Measurements from ENCODE around the gene KAT2B. TPM values are rescaled to one million over a fixed set of nuclear protein-coding genes. Genes with fewer than 3 reads are reported as not detected.

The KAT2B gene
- total RNA-seq, 1 donor from 2014 or later = 13.6 TPM

GRCh38 chr3:20074226-20075063 lies 34.2 kb downstream of the KAT2B start:
- DNase-seq = no peak
- no peaks in the 10 kb centered on the region for H3K36me3 Mint-ChIP-seq (ENCODE audit: unreplicated experiment)
- H3K4me3 Mint-ChIP-seq (ENCODE audit: unreplicated experiment) = no peak overlapping the region
- TF ChIP-seq CTCF (IDR thresholded peaks at IDR 0.05; ENCODE audit: partially characterized antibody, unreplicated experiment) = no peak
- H3K27ac Mint-ChIP-seq (ENCODE audit: unreplicated experiment) = no peak overlapping the region
- H3K27me3 Mint-ChIP-seq (ENCODE audit: unreplicated experiment) = no peaks in the 10 kb centered on the region
- peaks cover 5% of the 10 kb centered on the region for H3K4me1 Mint-ChIP-seq (ENCODE audit: low read depth, unreplicated experiment)
- peaks cover under 1% of the 10 kb centered on the region for H3K9me3 Mint-ChIP-seq (ENCODE audit: unreplicated experiment)

GRCh38 chr3:20075197-20075596 lies 35.0 kb downstream of the KAT2B start:
- no peaks in the 10 kb centered on the region for H3K27me3 Mint-ChIP-seq (ENCODE audit: unreplicated experiment)
- peaks cover 2% of the 10 kb centered on the region for H3K9me3 Mint-ChIP-seq (ENCODE audit: unreplicated experiment)
- DNase-seq = no peak
- peaks cover 5% of the 10 kb centered on the region for H3K4me1 Mint-ChIP-seq (ENCODE audit: low read depth, unreplicated experiment)
- no peak overlapping the region for H3K4me3 Mint-ChIP-seq (ENCODE audit: unreplicated experiment)
- no peak overlapping the region for H3K27ac Mint-ChIP-seq (ENCODE audit: unreplicated experiment)
- TF ChIP-seq CTCF (IDR thresholded peaks at IDR 0.05; ENCODE audit: partially characterized antibody, unreplicated experiment) = no peak
- no peaks in the 10 kb centered on the region for H3K36me3 Mint-ChIP-seq (ENCODE audit: unreplicated experiment)

GRCh38 chr3:20076296-20076997 lies 36.2 kb downstream of the KAT2B start:
- H3K4me3 Mint-ChIP-seq (ENCODE audit: unreplicated experiment) = no peak overlapping the region
- no peak for TF ChIP-seq CTCF (IDR thresholded peaks at IDR 0.05; ENCODE audit: partially characterized antibody, unreplicated experiment)
- H3K27me3 Mint-ChIP-seq (ENCODE audit: unreplicated experiment) = no peaks in the 10 kb centered on the region
- no peak for DNase-seq
- H3K36me3 Mint-ChIP-seq (ENCODE audit: unreplicated experiment) = no peaks in the 10 kb centered on the region
- peaks cover 2% of the 10 kb centered on the region for H3K9me3 Mint-ChIP-seq (ENCODE audit: unreplicated experiment)
- peaks cover 5% of the 10 kb centered on the region for H3K4me1 Mint-ChIP-seq (ENCODE audit: low read depth, unreplicated experiment)
- H3K27ac Mint-ChIP-seq (ENCODE audit: unreplicated experiment) = no peak overlapping the region

- peaks cover 5% of the 10 kb centered on the region for H3K4me1 Mint-ChIP-seq (ENCODE audit: low read depth, unreplicated experiment)
- H3K9me3 Mint-ChIP-seq (ENCODE audit: unreplicated experiment) = peaks cover 2% of the 10 kb centered on the region
- DNase-seq = no peak
- no peaks in the 10 kb centered on the region for H3K27me3 Mint-ChIP-seq (ENCODE audit: unreplicated experiment)
- no peak overlapping the region for H3K4me3 Mint-ChIP-seq (ENCODE audit: unreplicated experiment)
- no peak for TF ChIP-seq CTCF (IDR thresholded peaks at IDR 0.05; ENCODE audit: partially characterized antibody, unreplicated experiment)
- H3K27ac Mint-ChIP-seq (ENCODE audit: unreplicated experiment) = no peak overlapping the region
- H3K36me3 Mint-ChIP-seq (ENCODE audit: unreplicated experiment) = no peaks in the 10 kb centered on the region
These were observed 36.8 kb downstream of the KAT2B start for GRCh38 chr3:20077068-20077467.
